Measurements from ENCODE around the gene TNIK.

- TF ChIP-seq CTCF (IDR thresholded peaks at IDR 0.05; ENCODE audit: low read depth, low read length) (no peak), EZH2phosphoT487 (IDR thresholded peaks at IDR 0.05; ENCODE audit: low read depth) (no peak)
Measured at GRCh38 chr3:171219258-171219657, 240.9 kb downstream of the TNIK start.
